COR-L47 (cell line): ENCODE data around the gene GJC2.
"Not testable (repeated sequence)": the region's sequence is repeated elsewhere in the genome, so short reads cannot be mapped to it uniquely, and the experiment has no call there.

Experiments used
- DNase-seq: peaks from one replicate; lab custom pipeline; 2025; lab: John Stamatoyannopoulos, UW

Gene GJC2

DNA sequence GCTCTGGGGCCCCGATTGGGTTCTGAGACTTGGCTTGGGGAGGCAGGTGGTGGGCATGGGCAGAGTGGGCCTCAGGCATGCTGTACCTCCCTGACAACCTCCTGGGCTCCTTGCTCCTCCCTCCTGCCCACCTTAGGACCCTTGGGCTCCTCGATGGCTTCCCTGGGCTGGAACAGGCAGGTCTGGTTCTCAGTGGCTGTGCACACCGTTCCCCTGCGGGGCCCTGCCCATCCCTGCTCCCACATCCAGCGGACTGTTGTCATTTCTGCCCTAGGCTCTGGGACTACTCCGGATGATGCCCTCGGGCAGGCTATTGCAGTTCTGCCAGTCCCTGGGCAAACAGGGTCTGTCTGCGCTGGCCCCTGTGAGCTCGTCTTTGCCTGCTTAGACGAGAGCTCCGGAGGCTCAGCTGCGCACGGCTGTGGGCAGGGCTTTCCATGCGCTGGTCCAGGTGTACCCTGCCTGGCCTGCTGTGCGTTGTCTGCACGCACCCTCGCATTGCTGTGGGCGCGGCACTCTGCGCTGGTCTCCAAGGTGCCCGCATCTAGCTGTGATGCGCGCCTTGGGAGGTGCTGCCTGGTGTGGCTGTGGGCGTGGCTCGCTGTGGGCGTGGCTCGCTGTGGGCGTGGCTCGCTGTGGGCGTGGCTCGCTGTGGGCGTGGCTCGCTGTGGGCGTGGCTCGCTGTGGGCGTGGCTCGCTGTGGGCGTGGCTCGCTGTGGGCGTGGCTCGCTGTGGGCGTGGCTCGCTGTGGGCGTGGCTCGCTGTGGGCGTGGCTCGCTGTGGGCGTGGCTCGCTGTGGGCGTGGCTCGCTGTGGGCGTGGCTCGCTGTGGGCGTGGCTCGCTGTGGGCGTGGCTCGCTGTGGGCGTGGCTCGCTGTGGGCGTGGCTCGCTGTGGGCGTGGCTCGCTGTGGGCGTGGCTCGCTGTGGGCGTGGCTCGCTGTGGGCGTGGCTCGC, 24.1 kb downstream of the GJC2 start:
- DNase-seq = not testable (repeated sequence)

DNA sequence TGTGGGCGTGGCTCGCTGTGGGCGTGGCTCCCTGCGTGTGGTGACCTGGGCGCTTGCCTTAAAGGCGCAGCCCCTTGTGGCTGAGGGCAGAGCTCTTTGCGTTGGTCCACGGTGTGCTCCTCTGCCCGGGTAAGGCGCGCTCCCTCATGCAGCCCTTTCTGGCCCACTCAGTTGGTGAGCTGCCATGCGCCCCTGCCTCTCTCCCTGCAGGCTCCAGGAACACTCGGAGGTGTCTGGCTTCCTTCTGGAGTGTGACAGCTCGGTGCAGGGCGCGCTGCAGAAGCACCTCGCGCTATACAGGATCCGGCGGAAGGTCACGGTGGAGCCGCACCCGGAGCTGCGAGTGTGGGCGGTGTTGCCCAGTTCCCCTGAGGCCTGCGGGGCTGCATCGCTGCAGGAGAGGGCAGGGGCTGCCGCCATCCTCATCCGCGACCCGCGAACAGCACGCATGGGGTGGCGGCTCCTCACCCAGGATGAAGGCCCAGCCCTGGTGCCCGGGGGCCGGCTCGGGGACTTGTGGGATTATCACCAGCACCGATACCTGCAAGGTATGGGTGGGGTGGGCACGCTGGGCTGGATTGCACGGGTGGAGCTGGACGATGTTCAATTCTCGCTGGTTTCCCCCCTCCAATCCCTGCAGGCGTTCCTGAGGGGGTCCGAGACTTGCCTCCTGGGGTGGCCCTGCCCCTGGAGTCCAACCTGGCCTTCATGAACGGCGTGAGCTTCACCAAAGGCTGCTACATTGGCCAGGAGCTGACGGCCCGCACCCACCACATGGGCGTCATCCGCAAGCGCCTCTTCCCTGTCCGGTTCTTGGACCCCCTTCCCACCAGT, 25.0 kb downstream of the GJC2 start:
- no peak for DNase-seq

DNA sequence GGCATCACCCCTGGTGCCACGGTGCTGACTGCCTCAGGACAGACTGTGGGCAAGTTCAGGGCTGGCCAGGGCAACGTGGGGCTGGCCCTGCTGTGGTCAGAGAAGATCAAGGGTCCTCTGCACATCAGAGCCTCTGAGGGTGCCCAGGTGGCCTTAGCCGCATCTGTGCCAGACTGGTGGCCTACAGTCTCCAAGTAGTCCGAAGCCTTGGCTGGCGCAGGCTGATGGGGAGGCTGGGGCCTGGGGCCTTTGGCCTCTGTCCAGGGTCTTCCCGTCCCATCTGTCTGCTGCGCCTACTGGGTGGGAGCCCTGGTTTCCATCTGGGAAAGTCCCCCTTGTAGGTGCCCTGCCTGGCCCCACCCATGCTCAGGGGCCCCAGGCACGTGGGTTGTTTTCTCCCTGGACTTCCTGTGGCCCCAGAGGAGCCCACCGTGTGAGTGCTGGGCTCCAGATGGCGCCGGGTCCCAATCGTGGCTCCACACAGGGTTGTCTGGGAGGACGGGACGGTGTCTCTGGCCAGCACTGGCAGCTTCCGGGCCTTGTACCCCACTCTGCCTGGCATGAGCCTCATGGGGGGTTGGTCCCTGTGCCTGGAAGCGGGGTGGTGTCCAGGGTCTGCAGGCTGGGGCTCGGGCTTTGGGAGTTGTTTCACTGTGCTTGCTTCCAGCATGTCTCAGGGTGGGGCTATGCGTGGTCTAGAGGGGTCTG, 25.7 kb downstream of the GJC2 start:
- DNase-seq = no peak

DNA sequence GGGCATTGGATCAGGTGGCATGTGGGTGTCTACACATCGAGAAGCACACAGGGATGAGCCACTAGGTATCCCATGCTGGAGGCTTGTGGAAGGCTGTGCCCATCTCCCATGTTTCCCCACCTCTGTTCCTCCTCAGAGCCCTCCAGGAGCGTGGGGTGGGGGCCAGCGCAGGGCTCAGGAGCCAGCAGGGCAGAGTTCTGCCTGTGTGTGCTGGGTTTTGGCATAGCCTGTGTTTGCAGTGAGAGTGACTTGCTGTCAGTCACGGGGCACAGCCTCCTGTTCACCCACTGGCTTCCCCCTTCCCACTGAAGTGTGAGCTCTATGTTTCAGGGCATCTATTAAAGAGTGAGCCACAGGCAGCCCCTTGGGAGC, 26.3 kb downstream of the GJC2 start:
- DNase-seq = no peak

DNA sequence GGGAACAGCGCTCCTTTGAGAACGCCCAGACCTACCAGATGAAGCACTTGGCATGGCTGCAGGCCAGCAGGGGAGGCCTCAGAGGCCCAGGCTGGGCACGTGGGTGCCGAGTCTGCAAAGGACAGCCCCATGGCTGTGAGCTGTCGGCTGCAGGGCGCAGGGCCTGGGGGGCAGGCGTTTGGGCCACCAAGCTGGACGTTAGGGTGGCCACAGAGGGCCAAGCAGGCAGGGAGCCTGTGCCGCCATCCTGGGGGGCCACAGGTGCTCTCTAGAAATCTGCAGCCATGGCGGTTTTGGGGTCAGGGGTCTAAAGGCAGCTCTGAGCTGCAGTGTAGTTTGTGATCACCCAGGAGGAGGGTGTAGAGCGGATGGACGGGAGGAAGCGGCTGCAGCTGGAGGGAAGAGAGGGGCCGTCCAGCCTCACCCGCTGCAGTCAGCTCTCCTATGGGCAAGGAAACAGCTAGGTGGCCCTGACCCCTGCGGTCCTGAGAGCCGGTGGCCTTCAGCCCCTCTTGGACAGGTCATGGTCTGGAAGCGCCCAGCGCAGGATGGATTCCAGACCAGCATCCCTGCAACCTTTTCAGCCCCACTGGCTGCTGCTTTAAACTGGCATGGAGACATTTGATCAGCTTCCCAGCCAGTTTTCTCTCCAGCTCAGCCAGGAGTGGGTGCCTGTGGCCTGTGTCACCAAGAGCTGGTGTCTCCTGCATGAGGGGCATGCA, 26.9 kb downstream of the GJC2 start:
- DNase-seq = no peak

DNA sequence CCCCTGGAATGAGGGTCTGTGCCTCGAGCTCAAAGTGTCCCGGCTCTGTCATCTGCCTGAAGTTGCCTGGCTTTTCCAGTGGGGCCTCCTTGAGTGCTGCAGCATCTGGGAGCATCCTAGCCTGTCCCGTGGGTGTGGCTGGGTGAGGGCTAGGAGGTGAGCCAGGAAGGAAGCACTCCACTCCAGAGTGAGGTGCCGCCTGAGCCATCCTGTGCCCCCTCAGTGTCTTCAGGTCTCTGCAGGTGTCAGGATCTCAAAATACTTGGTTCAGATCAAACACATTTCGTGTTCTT, 27.4 kb downstream of the GJC2 start:
- no peak for DNase-seq

DNA sequence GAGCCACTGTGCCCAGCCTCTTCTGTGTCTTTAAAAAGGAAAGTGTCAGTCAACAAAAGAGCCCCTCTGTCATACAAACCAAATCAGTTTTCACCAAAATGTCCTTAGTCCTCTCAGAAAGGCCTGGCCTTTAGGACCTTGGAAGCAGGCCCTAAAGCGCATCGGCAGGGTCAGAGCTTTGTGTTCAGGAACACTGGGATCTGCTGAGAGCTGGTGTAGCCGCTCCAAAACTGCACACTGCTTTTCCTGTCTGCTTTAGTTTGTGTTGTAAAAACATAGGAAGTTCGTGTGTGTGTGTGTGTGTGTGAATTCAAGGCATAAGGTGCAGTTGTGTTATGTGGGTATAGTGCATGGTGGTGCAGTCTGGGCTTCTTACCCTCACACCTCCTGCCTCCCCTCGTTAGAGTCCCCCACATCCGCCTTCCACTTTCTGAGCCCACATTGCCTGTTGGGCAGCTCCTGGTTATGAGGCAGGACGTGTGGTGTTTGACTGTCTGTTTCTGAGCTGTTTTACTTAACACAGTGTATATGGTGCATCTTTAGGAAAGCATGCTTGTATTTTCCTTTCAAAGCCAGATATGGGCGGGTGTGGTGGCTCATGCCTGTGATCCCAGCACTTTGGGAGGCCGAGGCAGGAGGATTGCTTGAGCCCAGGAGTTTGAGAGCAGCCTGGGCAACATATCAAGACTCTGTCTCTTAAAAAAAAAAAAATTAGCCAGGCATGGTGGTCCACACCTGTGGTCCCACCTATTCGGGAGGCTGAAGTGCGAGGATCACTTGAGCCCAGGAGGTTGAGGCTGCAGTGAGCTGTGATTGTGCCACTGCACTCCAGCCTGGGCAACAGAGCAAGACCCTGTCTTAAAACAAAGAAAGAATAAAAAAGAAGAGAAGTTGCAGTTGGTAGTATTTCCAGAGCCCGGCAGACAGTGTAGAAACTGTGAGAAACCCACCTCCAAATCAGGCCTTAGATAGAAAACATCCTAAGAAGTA, 28.3 kb downstream of the GJC2 start:
- DNase-seq = no peak

DNA sequence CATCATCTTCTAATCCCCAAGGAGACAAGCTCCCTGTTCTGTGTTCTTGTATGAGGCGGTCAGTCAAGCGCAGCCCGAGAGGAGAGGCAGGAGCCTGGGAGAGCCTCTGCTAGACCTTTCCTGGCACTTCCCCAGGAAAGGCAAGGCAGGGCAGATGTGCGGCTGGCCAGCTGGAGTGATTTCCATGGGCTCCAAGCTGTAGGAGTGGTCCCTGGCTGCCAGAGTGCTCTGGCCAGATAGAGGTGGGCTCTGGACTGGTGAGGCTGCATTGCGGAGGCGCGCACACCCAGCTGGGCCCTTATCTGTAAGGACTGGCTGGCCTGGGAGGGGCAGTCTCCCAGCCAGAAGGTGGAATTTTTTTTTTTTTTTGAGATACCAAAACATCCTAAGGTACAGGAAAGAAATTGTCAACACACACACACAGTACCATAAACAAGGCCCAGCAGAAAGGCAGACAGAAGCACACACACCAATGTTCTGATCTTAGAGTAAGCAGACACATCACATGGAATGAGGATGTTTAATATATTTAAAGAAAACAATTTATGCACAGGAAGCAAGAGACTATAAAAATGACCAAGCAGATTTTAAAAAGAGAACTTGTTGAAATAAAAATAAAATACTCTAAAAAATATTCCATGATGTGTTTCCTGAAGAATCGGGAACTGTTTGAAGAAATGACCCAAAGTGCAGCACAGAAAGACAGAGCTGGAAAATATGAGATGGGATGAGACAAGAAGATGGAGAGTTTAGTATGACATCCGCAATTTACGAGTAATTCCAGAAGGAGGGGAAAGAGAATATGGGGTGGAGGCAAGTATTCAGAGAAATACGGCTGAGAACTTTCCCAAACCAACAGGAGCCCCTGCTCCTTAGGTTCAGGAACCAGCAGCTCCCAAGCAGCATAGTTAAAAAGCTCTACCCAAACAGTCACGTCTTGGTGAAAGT, 29.3 kb downstream of the GJC2 start:
- no peak for DNase-seq

DNA sequence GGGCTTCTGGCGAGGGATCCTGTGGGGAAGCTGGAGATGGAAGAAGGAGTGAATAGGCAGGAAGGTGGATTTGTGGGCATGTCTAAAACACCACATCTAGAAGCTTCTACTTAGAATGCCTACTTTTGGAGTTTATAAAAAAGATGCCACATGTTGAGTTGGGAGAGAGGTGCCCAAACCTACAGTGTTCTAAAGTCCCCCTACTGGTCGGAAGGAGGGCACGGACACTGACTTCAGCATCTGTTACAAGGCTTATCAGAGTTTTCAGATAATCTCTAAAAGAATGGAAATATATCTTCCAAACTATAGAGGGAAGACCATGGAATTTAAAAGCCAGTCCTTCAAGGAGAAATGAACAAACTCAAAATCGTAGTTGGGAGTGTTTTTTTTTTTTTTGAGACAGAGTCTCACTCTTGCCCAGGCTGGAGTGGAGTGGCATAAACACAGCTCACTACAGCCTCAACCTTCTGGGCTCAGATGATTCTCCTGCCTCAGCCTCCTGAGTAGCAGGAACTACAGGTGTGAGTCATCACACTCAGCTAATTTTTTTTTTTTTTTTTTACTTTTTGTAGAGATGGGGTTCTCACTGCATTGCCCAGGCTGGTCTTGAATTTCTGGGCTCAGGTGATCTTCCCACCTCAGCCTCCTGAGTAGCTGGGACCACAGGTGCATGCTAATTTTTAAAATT, 30.7 kb downstream of the GJC2 start:
- no peak for DNase-seq

DNA sequence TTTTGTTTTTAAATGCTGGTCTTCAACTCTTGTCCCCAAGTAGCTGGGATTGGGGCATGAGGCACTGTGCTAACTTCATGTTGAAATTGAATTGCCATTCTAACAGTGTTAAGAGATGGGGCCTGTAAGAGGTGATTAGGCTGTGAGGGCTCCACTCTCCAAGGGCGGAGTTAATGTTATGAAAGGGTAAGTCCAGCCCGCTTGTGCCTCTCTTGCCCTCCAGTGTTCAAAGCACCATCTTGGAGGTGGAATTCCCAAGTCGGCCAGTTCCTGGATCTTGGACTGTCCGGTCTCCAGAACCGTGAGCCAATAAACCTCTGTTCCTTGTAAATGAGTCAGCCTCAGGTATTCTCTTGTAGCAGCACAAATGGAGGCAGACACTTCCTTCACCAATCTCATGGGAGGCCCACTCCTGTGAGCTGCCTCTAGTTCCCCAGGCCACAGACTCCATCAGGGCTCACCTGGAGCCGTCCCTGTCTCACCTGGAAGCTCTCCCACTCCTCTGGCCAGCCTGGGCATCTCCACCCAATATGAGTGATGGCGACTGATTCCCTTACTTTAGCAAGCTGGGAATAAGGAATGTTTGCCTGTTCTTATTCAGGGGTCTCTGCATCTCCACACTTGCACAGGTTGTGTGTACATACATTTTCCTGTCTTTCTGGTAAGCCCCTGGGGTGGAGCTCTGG, 31.4 kb downstream of the GJC2 start:
- DNase-seq = no peak

DNA sequence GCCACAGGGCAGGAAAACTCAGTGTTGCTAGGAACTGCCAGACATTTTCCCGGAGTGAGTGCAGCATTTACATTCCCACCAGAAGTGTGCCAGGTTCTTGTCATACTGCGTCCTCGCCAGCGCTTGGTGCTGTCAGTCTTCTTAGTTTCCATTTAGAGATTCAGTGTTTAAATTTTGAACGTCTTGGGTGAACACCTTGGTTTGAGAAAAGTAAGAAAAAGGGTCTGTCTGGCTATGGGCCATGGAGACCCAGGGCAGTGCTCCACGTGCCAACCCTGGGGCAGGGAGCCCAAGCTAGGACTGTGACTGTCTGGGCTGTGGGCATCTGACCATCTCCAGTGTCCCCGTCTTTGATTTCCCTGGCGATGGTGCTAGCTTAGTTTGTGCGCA, 31.9 kb downstream of the GJC2 start:
- DNase-seq = no peak

DNA sequence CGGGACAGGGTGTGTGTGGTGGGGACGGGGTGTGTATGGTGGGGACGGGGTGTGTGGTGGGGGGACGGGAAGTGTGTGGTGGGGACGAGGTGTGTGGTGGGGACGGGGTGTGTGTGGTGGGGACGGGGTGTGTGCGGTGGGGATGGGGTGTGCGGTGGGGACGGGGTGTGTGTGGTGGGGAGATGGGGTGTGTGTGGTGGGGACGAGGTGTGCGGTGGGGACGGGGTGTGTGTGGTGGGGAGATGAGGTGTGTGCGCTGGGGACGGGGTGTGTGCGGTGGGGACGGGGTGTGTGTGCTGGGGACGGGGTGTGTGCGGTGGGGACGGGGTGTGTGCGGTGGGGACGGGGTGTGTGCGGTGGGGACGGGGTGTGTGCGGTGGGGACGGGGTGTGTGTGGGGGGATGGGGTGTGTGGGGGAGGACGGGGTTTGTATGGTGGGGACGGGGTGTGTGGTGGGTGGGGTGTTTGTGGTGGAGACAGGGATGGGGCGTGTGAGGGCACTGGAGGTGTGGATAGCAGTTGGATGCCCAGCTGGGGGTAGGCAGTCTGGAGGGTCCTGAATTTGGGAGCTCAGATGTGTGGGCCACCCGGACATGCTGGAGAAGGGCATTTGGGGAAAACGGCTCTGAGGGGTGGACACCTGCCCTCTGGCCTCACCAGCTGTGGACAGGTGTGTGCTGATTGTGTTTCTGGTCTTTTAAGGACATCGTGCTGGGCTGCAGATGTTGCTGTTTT, 32.7 kb downstream of the GJC2 start:
- DNase-seq = no peak

DNA sequence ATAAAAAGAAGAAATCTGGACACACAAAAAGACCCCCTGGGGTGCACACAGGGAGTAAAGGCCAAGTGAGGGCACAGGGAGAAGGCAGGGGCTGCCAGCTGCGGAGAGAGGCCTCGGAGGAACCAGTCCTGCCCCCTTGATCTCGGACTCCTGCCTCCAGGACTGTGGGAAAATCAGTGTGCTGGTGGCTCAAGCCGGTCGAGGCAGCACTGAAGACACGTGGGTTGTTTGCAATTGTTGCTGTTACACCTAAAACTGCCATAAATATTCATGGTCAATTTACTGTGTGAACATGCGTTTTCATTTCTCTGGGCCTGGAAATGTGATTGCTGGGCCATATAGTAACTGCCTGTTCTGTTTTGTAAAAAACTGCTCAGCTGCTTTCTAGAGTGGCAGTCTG, 34.4 kb downstream of the GJC2 start:
- DNase-seq = no peak

DNA sequence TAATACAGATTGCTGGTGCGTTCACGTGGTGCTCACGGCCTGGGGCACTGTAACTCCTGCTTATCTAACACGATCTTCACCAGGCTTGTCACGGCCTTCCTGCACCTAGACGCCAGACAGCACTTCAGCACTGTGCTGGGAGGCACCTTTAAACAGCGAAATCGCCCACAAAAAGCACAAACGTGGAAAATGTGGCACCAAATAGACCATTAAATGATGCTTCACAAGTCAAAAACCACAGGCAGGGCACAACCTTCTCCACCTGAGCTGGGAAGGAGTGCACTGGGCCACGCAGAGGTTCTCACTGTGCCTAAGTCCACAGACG, 35.9 kb downstream of the GJC2 start:
- DNase-seq = no peak

DNA sequence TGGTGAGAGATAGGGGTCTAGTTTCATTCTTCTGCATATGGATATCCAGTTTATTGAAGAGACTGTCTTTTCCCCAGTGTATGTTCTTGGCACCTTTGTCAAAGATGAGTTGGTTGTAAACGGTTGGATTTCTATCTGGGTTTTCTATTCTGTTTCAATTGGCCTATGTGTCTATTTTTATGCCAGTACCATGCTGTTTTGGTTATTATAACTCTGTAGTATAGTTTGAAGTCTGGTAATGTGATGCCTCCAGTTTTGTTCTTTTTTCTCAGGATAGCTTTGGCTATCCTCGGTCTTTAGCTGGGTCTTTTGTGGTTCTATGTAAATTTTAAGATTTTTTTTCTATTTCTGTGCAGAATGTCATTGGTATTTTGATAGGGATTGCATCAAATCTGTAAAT, 38.5 kb downstream of the GJC2 start:
- not testable (repeated sequence) for DNase-seq

DNA sequence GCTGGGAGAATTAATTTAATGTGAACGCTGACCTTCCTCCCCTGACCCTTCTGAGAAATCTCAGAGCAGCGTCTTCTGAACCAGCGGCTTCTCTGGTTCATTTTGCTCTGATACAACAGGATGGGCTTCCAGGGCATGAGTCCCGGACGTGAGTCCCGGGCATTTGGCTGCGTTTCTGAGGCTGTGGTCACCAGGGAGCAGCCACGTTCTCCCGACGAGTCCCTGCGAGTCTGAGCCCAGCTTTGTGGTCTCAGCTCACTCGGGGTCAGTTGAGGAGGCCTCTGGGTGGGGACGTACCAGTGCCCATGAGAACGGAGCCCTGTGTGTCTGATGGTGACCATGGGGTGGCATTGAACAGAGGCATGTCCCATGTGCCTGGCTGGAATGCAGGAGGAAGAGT, 40.5 kb downstream of the GJC2 start:
- no peak for DNase-seq

DNA sequence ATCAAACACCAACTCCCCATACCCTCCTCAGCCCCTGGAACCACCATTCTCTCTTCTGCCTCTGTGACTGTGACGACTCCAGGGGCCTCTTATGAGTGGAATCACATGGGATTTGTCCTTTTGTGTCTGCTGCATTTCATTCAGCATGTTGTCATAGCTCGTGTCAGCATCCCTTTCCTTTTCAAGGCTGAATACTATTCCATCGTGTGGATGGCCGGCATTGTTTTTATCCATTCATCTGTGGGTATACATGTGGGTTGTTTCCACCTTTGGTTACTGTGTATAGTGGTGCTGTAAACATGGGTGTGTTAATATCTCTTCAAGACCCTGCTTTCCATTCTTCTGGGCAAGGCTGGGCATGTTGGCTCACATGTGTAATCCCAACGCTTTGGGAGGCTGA, 41.0 kb downstream of the GJC2 start:
- DNase-seq = no peak

DNA sequence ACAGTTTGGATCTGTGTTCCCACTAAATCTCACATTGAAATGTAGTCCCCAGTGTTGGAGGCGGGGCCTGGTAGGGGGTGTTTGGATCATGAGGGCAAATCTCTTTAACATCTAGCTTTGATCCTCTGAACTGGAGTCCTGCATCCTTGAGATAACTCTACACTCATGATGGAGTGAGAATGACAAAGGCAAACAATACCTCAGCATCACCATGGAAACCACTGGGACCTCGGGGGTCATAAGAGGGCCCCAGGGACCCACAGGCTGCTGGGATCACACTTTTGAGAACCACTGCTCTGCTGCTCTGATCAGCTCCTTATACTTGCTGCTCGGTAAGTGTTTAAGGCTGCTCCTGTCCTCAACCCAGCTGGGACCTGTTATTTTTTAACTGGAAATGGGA, 44.7 kb downstream of the GJC2 start:
- DNase-seq = no peak
